Activated CD4-positive, CD25-positive, alpha-beta regulatory T cell treated with anti-CD3 and anti-CD28 coated beads, Interleukin-2, amount 50 U/mL, for 72 hours (primary cell): ENCODE measurements around the gene REPIN1.
A peak's percentile ranks its signal among the peaks of the same experiment; 100 is the strongest.

Source experiments
- DNase-seq: peaks from one replicate; pipeline ENCODE4 v3.0.0; 2021

The REPIN1 gene

GRCh38 chr7:150398108-150398964 lies 29.7 kb downstream of the REPIN1 start:
- no peak for DNase-seq

DNA sequence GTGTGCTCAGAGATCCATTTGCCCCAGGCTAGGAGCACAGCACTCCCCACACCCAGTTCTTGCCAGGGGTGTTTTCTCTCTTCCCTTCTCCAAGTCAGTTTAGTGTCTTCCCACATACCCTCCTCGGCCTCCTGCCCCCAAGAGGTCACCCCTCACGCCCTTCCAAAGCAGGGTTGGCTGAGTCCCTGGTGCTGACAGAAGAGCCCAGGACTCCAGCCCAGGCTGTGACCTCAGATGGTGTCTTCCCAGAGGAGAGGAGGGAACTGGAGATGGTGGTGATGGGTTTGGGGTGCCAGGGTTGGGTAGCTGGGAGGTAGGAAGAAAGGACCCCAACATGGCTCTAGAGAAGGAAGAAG lies 30.3 kb downstream of the REPIN1 start:
- no peak for DNase-seq

DNA sequence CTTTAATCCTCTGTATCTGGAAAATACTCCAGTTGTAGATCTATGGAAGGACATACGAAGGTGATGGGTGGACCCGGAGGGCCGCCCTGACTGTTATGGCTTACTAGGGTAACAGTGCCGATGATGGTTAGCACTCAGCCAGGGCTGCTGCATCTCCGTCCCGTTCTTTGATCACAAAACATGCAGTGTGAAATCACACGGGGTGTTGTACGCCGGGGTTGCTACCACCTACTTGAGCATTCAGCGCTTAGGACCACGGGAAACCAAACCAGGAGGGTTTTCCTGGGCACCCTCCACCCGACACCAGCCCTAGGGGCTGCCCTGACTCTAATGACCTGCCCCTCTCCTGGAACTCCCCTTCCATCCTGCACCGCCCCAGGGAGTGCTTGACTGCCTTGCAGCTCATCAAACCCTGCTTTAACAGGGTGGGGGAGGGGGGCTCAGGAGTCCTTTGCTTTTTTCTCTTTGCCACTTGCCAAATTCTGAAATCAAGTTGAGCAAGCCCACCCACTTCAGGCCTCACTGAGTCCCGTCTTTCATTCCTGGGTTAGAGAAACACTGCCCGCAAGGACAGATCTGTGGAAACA lies 30.9 kb downstream of the REPIN1 start:
- no peak for DNase-seq

DNA sequence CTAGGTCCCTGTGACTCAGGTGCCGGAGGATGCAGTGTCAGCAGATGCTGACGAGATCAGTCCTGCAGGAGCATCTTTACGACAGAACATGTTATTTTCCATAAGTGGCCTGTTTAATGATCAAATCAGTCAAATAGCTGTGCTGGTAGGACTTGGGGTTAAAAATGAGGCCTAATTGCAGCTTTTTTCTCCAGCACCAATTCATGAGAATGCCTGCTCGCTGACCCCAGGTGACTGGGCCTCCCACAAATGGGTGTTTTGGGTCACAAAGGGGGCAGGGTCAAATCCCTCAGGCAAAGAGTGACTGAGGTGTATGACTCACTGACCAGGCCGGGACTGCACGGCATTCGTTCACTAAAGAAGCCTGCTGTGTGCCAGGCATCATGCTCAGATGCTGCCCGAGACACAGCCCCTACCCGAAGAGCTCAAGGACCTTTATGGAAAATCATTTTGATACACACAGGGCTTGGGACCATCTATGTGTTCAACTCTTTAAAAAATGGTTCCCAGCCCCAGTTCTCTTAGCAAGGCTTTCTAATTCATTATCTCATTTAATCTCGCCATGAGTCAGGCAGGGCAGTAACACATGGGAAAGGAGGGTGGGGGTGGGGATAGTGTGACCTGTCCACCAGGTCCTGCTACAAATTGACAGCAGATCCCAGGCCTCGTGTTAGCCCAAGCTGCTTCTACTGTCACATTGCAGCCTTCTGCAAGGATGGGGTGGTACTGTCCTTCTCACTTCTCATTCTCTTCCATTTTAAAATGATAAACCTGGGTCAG lies 31.6 kb downstream of the REPIN1 start:
- DNase-seq: no peak

DNA sequence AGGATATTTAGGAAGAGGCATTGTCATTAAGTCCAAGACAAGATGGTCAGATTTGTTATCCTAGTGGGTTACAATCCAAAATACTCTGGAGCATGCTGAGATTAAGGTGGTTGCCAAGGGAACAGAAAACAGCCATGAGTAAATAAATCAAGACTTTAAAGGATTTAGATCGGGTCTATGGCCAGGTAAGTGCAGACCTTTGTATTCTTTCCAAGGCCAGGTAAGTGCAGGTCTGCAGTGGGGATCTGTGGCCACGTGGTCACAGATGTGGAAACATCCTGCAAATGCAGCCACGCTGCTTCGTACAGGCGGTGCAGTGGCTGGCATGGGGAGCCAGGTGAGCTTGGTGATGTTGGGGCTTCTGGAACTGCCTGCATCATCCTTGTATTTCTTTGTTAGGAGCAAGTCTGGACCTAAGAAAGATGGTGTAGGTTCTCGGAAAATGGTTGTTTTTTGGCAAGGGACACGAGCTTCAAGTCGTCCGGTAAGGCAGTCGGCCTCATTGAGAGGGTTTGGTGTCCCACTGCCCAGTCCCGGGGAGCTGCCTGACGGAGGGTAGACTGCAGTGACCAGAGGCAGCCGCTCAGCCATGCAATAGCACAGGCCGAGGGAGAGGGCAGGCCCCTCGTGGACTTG lies 32.3 kb downstream of the REPIN1 start:
- peak; percentile 12 for DNase-seq

GRCh38 chr7:150401424-150401790 lies 32.8 kb downstream of the REPIN1 start:
- DNase-seq: no peak

DNA sequence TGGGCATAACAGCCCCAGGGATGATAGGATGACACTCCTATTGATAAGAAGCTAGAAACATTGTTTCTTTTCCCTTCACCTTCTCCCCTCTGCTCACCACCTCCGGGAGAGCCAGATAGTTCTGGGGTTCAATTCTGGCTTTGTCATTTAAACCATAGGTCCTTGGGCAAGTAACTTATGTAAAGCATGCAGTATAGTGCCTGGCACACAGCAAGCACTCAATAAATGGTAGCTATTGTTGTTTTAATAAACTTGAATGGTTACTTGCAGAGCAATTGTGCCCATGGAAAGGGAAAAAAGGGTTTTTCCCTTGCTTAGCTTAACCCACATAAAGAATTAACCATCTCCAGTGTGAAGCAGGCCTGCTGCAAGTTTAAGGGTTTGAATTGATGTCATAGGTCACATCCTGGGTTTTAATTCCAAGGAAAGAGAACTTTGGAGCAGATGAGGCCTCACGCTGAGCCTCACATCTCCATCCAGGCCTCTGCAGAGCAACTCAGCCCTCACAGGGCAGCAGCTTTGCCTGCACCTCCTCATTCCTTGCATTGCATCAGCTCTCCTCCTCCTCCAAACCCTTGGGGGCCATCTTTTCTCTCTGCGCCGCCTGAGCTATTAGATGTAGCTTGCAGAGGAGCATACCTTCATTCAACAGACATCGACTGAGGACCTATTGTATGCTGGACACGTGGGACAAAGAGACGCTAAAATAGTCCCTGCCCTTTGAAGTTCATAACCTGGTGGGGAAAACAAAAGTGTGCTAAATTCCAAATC lies 33.4 kb downstream of the REPIN1 start:
- peak; percentile 12 for DNase-seq

GRCh38 chr7:150402671-150403321 lies 34.2 kb downstream of the REPIN1 start:
- DNase-seq: peak; percentile 19

DNA sequence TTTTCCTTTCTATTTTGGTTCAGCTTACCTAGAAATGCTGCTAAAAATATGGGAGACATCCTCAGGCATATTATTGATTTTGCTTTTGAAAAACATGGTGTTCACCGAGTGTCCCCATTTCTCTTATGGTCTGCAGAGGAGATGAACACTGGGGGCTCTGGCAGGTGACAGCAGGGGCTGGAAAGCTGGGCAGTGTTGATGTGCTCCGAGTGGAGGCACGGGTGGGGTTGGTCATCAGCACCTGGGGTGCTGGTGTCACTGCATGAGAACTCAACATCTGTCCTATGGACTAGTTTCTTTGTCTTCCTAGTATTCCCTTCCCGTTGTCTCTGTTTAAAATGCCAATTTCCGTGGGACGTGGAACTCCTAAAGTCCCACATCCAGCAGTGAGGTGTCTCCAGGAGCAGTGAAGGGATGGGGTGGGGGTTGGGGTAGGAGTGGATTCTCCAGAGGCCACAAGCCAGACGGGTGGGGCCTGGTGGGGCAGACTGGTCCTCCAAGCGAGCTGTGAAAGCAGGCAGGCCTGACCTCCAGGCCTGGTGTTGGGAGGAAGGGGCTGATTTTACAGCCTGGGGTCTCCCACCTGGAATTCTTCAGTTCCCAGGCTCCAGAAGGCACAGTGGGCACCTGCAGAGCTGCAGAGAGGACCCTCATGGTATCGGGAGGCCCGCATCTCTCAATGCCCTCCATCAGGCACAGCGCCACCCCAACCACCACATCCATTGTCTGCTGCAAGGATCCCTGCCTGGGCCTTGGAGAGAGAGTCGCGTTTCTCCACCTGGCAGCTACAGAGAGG lies 35.0 kb downstream of the REPIN1 start:
- DNase-seq: peak; percentile 28

GRCh38 chr7:150404172-150404804 lies 35.7 kb downstream of the REPIN1 start:
- DNase-seq: peak; percentile 22

DNA sequence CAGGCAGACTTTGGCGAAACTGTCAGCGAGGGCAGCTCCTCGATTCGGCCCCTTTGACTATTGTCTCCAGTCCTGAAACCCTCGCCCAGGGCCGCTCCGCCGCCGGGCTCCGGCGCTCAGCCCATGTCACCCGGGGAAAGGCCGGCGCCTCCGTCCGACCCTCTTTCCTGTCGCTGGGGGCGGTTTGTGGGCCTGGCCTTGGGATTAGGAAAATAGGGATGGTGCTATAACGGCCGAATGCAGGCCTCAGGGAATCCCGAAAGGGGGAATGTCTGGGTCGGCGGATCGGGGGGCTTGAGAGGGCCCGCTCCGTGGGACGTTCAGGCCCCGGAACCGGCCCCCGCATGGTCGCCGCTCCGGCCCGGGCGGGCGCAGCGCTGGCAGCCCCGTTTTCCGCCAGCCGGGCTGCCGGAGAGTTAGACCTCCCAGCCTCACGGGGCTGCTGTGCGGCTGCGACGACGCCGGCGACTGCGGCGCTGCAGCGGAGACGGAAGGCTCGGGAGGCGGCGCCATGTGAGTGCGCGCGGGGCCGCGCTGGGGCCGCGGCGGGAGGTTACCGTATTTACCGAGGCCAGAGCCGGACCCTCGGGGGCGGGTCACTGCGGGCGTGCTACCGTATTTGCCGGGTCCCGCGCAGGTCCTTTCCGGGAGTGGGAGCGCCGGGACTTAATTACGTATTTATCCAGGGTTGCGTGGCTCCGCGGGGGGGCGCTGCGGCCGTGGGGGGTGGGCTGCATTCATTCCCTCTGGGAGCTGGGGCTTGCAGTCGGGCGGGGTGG lies 36.4 kb downstream of the REPIN1 start:
- peak; percentile 79 for DNase-seq

DNA sequence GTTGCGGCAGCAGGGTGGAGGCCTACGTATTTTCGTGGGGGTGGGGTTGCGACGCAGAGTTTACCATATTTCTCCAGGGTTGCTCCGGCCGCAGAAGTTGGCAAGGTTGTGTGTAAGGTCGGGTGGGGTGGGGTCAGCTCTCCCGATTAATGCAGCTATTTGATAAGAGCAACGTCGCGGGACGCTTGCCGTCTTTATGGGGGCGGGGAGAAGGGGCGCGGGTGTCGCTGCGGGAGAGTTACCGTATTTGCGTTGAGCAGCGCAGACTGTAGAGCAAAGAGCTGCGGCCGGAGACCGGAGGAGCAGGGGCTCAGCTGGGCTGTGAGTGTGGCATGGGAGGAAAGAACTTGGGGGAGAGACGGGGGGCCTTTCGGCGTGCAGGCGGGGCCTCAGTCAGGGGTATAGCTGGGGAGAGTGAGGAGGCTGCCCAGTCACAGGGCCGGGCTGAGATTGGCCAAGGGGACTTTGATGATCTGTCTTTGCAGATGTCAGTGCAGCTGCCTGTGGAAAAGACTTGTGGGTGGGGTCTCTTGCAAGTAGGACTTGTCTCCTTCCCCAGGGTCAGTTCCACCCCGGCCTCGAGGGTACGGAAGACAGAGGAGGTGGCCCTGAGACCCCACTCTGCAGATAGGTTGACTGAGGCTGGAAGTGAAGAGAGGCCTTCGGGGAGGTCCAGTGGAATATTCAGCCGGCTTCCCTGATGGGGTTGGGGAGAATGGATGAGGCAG lies 37.1 kb downstream of the REPIN1 start:
- DNase-seq: peak; percentile 50

GRCh38 chr7:150406312-150406566 lies 37.6 kb downstream of the REPIN1 start:
- DNase-seq: peak; percentile 34

- peak; percentile 36 for DNase-seq
Measured at GRCh38 chr7:150406567-150407421, 38.2 kb downstream of the REPIN1 start.

GRCh38 chr7:150407588-150408392 lies 39.2 kb downstream of the REPIN1 start:
- DNase-seq: peak; percentile 26

- peak; percentile 28 for DNase-seq
Measured at GRCh38 chr7:150408393-150409299, 40.0 kb downstream of the REPIN1 start.
